ENCODE results near the gene ZFAND4.

- TF ChIP-seq CTCF (IDR thresholded peaks at IDR 0.05) (no peak), POLR2A (IDR thresholded peaks at IDR 0.05) (no peak)
These were observed 82.7 kb downstream of the ZFAND4 start for GRCh38 chr10:45589868-45590267.

All from vagina (tissue), 2 donors.